ENCODE data around the gene ADAMTS20.
"Not testable (repeated sequence)": the region's sequence is repeated elsewhere in the genome, so short reads cannot be mapped to it uniquely, and the experiment has no call there.

DNA sequence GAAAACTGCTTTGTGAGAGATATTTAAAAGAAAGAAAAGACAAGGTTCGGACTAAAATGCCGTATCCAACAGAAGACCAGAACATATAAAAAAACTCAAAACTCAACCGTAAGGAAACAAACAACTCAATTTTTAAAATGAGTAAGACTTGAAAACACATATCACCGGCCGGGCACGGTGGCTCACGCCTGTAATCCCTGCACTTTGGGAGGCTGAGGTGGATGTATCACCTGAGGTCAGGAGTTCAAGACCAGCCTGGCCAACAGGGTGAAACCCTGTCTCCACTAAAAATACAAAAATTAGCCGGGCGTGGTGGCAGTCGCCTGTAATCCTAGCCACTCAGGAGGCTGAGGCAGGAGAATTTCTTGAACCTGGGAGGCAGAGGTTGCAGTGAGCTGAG, 192.0 kb downstream of the ADAMTS20 start:
- TF ChIP-seq, protein P1, sequence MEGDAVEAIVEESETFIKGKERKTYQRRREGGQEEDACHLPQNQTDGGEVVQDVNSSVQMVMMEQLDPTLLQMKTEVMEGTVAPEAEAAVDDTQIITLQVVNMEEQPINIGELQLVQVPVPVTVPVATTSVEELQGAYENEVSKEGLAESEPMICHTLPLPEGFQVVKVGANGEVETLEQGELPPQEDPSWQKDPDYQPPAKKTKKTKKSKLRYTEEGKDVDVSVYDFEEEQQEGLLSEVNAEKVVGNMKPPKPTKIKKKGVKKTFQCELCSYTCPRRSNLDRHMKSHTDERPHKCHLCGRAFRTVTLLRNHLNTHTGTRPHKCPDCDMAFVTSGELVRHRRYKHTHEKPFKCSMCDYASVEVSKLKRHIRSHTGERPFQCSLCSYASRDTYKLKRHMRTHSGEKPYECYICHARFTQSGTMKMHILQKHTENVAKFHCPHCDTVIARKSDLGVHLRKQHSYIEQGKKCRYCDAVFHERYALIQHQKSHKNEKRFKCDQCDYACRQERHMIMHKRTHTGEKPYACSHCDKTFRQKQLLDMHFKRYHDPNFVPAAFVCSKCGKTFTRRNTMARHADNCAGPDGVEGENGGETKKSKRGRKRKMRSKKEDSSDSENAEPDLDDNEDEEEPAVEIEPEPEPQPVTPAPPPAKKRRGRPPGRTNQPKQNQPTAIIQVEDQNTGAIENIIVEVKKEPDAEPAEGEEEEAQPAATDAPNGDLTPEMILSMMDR (IDR thresholded peaks at IDR 0.05), result not testable (repeated sequence)
- not testable (repeated sequence) for TF ChIP-seq POLR2AphosphoS5 (IDR thresholded peaks at IDR 0.05); POLR2A (IDR thresholded peaks at IDR 0.05); EP300 (IDR thresholded peaks at IDR 0.05; ENCODE audit: low read depth)
